ENCODE results near the gene WWOX. TPM values are rescaled to one million over a fixed set of nuclear protein-coding genes. Genes with fewer than 3 reads are reported as not detected.
A peak's percentile ranks its signal among the peaks of the same experiment; 100 is the strongest.

WWOX gene
- total RNA-seq, 3 donors from 2014 or later (not counting 1 experiment from before 2014, with no cell fraction given): 21.0 to 29.8 (median 27.0) TPM

- TF ChIP-seq, protein P1, sequence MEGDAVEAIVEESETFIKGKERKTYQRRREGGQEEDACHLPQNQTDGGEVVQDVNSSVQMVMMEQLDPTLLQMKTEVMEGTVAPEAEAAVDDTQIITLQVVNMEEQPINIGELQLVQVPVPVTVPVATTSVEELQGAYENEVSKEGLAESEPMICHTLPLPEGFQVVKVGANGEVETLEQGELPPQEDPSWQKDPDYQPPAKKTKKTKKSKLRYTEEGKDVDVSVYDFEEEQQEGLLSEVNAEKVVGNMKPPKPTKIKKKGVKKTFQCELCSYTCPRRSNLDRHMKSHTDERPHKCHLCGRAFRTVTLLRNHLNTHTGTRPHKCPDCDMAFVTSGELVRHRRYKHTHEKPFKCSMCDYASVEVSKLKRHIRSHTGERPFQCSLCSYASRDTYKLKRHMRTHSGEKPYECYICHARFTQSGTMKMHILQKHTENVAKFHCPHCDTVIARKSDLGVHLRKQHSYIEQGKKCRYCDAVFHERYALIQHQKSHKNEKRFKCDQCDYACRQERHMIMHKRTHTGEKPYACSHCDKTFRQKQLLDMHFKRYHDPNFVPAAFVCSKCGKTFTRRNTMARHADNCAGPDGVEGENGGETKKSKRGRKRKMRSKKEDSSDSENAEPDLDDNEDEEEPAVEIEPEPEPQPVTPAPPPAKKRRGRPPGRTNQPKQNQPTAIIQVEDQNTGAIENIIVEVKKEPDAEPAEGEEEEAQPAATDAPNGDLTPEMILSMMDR (IDR thresholded peaks at IDR 0.05): peak; percentile 38
- Histone ChIP-seq H3K9me3 (ENCODE audit: control insufficient read depth, insufficient read depth, low read length) (peaks cover 11% of the 10 kb centered on the region), H3K27ac (ENCODE audit: low read length) (no peak overlapping the region), H3K4me3 (ENCODE audit: low read length) (no peak overlapping the region), H3K27me3 (ENCODE audit: control insufficient read depth, insufficient read depth, low read length) (no peaks in the 10 kb centered on the region), H3K4me1 (ENCODE audit: control insufficient read depth, insufficient read depth, low read length) (no peaks in the 10 kb centered on the region), H3K36me3 (ENCODE audit: control insufficient read depth, insufficient read depth, low read length) (no peaks in the 10 kb centered on the region)
- H3K36me3 Mint-ChIP-seq: peaks cover 13% of the 10 kb centered on the region
- peaks cover 3 to 11% of the 10 kb centered on the region in 2 donors for H3K27me3 Mint-ChIP-seq (ENCODE audit: low read depth in 2 of 2)
- no peak overlapping the region for H3K27ac Mint-ChIP-seq
- no peaks in the 10 kb centered on the region for H3K9me3 Mint-ChIP-seq
- H3K4me3 Mint-ChIP-seq: no peak overlapping the region
- ATAC-seq (peak; percentile 35 to 75 (median 38)), DNase-seq (peak in 1 of 2 donors; percentile 54)
- intact Hi-C loops (cut with micrococcal nuclease): loop anchor here (1.0 kb wide), 1 partner anchor 677 kb away; no protein-coding TSS in a partner anchor
- peaks cover 5 to 11% of the 10 kb centered on the region in 2 donors for H3K4me1 Mint-ChIP-seq
- WGBS (ENCODE audit: insufficient coverage): 82% methylated on average over 7 of the region's 8 CpGs
Observed at GRCh38 chr16:78925083-78925767, 825.8 kb downstream of the WWOX start.

- intact Hi-C loops (cut with micrococcal nuclease): loop anchor here (1.0 kb wide), 1 partner anchor 287 kb away; no protein-coding TSS in a partner anchor
- Histone ChIP-seq H3K4me3 (ENCODE audit: low read length) (no peak overlapping the region), H3K36me3 (ENCODE audit: control insufficient read depth, insufficient read depth, low read length) (no peaks in the 10 kb centered on the region), H3K9me3 (ENCODE audit: control insufficient read depth, insufficient read depth, low read length) (peaks cover 9% of the 10 kb centered on the region), H3K27ac (ENCODE audit: low read length) (no peak overlapping the region), H3K4me1 (ENCODE audit: control insufficient read depth, insufficient read depth, low read length) (no peaks in the 10 kb centered on the region), H3K27me3 (ENCODE audit: control insufficient read depth, insufficient read depth, low read length) (no peaks in the 10 kb centered on the region)
- no peak for ATAC-seq
- Mint-ChIP-seq H3K36me3 (peaks cover 5% of the 10 kb centered on the region), H3K9me3 (no peaks in the 10 kb centered on the region), H3K4me1 (peaks cover 5 to 11% of the 10 kb centered on the region in 2 donors), H3K27ac (no peak overlapping the region), H3K27me3 (ENCODE audit: low read depth in 2 of 2) (peaks cover 0 to 3% of the 10 kb centered on the region in 2 donors), H3K4me3 (no peak overlapping the region)
- TF ChIP-seq, protein P1 (IDR thresholded peaks at IDR 0.05): no peak
- DNase-seq: no peak
- WGBS (ENCODE audit: insufficient coverage): 90% methylated on average over 4 of the region's 5 CpGs
Observed at GRCh38 chr16:78926723-78927210, 827.3 kb downstream of the WWOX start.

DNA sequence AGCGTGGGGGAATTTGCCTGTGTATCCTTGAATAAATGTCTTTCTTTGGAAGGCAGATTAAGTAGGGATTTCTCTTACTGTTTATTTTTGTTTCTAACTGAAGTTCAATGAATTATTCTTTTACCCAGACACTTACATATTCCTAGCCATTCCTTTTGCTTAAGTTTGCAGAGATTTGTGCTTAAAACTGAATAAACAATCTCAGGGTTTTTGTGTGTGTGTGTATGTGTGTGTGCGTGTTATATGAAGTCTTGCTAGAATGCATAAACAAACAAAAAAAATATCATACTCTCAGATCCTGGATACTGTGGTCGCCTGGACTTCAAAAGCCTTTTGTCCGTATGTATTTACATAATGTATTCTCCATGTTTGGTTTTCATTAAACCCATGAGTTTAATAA, 828.3 kb downstream of the WWOX start:
- TF ChIP-seq, protein P1 (IDR thresholded peaks at IDR 0.05): no peak
- Histone ChIP-seq H3K4me3 (ENCODE audit: low read length) (no peak overlapping the region), H3K27ac (ENCODE audit: low read length) (no peak overlapping the region), H3K4me1 (ENCODE audit: control insufficient read depth, insufficient read depth, low read length) (no peaks in the 10 kb centered on the region), H3K9me3 (ENCODE audit: control insufficient read depth, insufficient read depth, low read length) (no peaks in the 10 kb centered on the region), H3K27me3 (ENCODE audit: control insufficient read depth, insufficient read depth, low read length) (no peaks in the 10 kb centered on the region), H3K36me3 (ENCODE audit: control insufficient read depth, insufficient read depth, low read length) (no peaks in the 10 kb centered on the region)
- no peak overlapping the region for H3K27ac Mint-ChIP-seq
- no peaks in the 10 kb centered on the region for H3K36me3 Mint-ChIP-seq
- DNase-seq (no peak), ATAC-seq (no peak)
- H3K4me3 Mint-ChIP-seq: no peak overlapping the region
- WGBS (ENCODE audit: insufficient coverage): 100% methylated on average over 1 of the region's 4 CpGs
- H3K27me3 Mint-ChIP-seq (ENCODE audit: low read depth in 2 of 2): no peaks in the 10 kb centered on the region
- intact Hi-C loops (cut with micrococcal nuclease): loop anchor here (1.0 kb wide), 1 partner anchor 286 kb away; no protein-coding TSS in a partner anchor
- H3K9me3 Mint-ChIP-seq: no peaks in the 10 kb centered on the region
- peaks cover 5 to 11% of the 10 kb centered on the region in 2 donors for H3K4me1 Mint-ChIP-seq

Data from natural killer cell (primary cell).